HG03196 (cell line): ENCODE data around the gene USP32.
A peak's percentile ranks its signal among the peaks of the same experiment; 100 is the strongest.

Experiments used
- ATAC-seq: cut with Tn5 transposase; IDR thresholded peaks from one replicate; pipeline ENCODE4 v1.9.1; 2021; ENCODE audit not compliant: unreplicated experiment

Gene USP32

GRCh38 chr17:60160829-60161501 lies 231.0 kb downstream of the USP32 start:
- no peak for ATAC-seq

GRCh38 chr17:60159479-60159866 lies 232.5 kb downstream of the USP32 start:
- ATAC-seq, result no peak

GRCh38 chr17:60158751-60159478 lies 233.0 kb downstream of the USP32 start:
- no peak for ATAC-seq

- ATAC-seq, result no peak
These were observed 234.4 kb downstream of the USP32 start for GRCh38 chr17:60157487-60158040.

DNA sequence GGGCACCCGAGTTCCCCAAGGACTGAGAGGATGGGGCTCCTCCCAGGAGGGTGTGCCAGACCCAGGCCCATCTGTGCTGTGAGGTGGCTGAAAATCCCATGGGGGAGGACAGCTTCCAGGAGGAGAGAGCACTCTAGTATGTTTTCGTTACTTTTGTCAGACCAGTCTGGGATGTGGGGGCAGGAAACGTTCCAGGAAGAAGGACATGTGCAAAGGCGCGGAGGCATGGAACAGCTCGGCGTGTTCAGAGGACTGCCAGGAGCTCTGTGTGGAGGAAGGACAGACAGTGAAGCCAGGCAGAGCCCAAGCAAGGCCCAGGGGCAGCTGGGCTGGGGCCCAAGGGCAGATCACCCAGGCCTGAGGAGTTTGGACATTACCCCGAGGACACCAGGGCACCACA lies 235.2 kb downstream of the USP32 start:
- no peak for ATAC-seq

DNA sequence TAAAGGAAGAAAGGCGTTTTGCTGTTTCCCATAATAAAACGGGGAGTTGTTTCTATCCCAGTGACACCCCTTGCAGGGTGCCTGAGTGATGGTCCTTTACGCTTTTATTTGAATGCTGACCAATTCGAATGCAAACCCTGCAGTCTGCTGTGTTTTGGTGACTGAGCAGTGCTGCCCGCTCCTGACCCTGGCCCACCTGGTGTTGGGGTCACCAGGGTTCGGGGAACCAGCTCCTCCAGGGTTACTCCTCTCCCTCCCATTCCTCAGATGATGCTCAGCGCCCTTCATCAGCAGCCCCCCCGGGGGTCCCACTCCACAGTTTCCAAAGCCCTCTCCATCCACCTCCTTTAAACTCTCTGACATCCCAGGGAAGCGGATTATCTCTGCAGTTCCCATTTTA lies 236.1 kb downstream of the USP32 start:
- no peak for ATAC-seq

DNA sequence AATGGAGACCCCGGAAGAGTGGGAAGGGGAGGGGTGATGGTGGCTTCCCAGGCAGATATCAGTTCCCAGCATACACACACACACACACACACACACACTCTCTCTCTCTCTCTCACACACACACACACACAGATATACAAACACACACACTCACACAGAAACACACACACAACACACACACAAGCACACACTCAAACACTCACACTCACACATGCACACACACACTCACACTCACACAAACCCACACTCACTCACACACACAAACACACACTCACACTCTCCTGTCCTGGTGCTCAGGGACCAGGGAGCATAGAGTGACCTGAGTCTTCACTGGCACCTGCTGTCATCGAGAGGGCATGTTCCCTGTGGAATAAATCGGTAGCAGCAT lies 236.5 kb downstream of the USP32 start:
- no peak for ATAC-seq

- no peak for ATAC-seq
These were observed 237.1 kb downstream of the USP32 start for GRCh38 chr17:60154616-60155426.

- ATAC-seq, result no peak
These were observed 238.1 kb downstream of the USP32 start for GRCh38 chr17:60153606-60154390.

GRCh38 chr17:60151355-60151754 lies 240.6 kb downstream of the USP32 start:
- ATAC-seq, result peak; percentile 50

- no peak for ATAC-seq
These were observed 242.0 kb downstream of the USP32 start, which contains the start of gene CA4 for GRCh38 chr17:60149691-60150582. TSS of gene CA4 (plus strand) at chr17:60149973. CDS start at chr17:60150035, 62 bp downstream.

- no peak for ATAC-seq
These were observed 243.6 kb downstream of the USP32 start for GRCh38 chr17:60148373-60148772.

- no peak for ATAC-seq
These were observed 244.2 kb downstream of the USP32 start for GRCh38 chr17:60147553-60148223.

DNA sequence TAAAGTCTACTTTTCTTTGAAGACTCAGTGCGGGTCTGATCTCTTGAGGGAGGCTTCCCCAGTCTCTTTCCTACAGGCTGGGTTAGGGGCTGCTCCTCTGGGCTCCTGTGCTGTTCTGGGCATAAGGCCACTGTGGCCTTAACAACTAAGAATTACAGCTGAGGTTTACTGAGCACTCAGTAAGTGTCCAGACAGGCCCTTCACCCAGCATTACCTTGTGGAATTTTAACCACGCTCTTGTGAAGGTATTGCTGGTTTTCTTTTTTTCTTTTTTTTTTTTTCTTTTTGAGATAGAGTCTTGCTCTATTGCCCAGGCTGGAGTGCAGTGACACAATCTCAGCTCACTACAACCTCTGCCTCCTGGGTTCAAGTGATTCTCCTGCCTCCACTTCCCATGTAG lies 245.7 kb downstream of the USP32 start:
- ATAC-seq, result no peak

GRCh38 chr17:60145006-60145935 lies 246.7 kb downstream of the USP32 start:
- no peak for ATAC-seq

DNA sequence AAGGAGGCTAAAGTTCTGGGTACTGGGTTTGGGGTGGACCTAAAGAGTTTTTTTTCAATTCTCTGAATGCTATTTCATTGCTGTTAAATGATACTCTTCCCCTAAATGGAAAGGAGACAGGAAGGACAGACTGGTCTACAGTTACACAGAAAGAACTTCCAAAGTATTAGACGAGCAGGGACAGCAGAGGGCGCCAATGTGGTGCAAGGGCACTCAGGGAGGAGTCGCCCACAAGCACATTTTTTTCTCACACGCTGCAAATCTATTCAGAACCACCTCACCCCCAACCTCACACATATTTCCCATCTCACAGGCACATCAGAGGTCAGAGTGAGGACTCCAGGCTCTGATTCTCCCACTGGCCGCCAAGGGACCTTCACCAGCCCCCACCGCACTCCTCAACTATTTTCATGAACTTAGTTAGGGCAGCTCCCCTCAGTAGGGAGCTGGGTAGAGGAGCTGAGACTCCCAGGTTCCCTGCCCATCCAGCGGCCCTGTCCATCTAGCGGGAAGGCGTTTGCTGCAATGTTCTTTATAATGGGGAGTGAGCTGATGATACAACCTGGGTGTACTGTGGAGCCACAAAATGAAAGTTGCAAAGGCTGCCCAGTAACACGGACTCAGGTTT lies 248.9 kb downstream of the USP32 start:
- no peak for ATAC-seq
